IPS-18c (cell line): ENCODE data around the gene ZMYND10.

Experiments
- H3K4me3 ChIP-seq: 2 replicates; pipeline ENCODE4 v1.7.0; 2013; ENCODE audit warnings: low read depth, mild to moderate bottlenecking, low read length, moderate library complexity; ENCODE audit not compliant: insufficient read depth
- H3K9me3 ChIP-seq: one replicate; pipeline ENCODE4 v1.6.1; 2013; ENCODE audit warnings: mild to moderate bottlenecking, low read length, moderate library complexity; ENCODE audit not compliant: control insufficient read depth, insufficient read depth

The ZMYND10 gene

DNA sequence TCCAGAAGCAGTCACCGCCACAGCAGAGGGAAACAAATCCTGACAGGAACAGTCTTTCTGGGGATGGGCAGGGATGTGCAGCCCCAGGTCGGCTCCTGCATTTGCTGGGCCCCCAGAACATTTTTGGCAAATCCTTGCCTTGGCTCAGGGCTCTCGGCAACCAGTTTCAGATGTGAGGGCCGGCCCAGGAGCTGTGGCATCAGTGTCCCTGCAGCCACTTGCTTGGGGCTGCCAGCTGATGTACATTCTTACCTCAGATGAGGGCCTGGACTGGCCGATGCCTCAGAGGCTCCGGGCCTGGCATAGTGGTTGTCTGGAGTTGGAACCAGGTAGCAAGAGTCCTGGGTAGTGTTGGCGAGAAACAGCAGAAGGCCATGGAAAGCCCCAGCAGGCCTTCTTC is 9.3 kb upstream of the ZMYND10 start:
- H3K4me3 ChIP-seq: no peak overlapping the region
- H3K9me3 ChIP-seq: peaks cover 2% of the 10 kb centered on the region

DNA sequence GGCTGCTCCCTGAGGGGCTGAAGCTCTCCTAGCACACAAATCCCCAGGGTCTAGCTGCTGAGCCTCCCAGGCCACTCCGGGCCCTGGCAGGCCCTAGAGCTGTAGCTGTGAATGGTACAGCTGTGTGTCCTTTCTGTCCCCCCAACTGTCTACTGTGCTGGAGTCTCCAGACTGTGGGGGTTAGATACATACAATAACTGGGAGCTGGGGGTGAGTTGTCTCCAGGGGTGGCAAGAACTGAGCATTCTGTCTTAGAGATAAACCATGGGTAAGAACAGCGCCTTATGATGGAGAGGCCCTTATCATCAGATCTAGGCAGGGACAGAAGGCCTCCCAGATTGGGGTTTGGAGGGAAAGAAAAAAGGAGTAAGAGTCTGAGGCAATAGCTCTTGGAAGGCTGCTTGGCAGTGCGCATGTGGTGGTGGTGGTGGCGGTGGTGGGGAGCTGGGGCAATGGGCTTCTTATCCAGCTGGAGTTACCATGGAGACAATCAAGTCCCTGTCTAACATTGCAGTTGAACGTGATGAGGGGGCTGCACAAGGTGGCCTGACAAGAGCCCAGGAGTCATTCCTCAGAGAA is 8.7 kb upstream of the ZMYND10 start:
- peaks cover 2% of the 10 kb centered on the region for H3K9me3 ChIP-seq
- H3K4me3 ChIP-seq: no peak overlapping the region

DNA sequence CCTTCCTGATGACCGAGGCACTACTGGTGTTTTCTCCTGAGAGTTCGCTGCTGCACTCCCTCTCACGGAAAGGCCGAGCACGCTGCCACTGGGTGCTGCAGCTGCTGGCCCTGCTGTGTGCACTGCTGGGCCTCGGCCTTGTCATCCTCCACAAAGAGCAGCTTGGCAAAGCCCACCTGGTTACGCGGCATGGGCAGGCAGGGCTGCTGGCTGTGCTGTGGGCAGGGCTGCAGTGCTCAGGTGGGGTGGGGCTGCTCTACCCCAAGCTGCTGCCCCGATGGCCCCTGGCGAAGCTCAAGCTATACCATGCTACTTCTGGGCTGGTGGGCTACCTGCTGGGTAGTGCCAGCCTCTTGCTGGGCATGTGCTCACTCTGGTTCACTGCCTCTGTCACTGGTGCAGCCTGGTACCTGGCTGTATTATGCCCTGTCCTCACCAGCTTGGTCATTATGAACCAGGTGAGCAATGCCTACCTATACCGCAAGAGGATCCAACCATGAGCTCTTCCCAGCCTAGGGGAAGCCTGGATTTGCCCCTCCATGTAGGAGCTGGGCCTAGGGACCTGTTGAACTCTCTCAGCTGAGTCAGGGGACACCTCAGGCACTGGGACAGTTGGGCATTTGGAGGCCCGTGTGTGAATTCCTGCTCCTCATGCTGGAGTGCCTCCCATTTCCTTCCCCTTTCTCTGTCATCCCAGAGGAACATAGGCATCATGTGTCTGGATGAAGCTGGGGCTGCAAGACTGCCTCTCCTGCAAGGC is 7.9 kb upstream of the ZMYND10 start:
- H3K9me3 ChIP-seq: no peaks in the 10 kb centered on the region
- no peak overlapping the region for H3K4me3 ChIP-seq

DNA sequence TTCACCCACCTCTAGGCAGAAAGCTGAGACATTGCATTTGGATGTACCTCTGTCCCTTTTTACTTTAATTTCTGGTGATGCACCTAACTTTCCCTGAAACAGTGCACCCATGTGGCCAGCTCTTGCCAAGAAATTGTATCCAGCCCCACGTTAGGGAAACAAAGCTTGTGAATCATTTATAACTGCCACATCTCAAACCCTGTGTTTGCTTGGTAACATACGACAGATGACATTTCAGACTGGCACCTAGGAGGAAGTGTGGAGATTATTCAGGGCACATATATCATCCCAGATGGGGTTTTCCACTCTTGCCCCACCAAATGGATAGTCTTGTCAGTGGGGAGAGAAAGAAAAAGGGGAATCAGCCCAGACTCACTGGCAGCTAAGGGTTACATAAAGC is 7.2 kb upstream of the ZMYND10 start:
- Histone ChIP-seq H3K9me3 (no peaks in the 10 kb centered on the region), H3K4me3 (no peak overlapping the region)

DNA sequence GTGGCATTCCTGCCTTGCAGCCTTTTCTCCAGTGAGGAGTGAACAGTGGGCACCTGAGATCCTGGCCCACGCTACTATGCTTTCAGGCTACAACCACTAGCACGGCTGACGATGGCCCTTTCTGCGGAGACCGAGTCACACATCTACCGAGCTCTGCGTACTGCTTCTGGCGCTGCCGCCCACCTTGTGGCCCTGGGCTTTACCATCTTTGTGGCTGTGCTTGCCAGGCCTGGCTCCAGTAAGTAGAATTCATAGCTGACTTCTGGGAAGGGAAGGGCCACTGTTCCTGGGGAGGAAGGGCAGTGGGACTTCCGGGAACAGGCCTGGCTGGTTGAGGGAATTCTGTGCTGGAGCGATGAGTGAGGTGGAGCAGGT is 5.8 kb upstream of the ZMYND10 start:
- H3K4me3 ChIP-seq: peak overlapping the region; percentile 95
- H3K9me3 ChIP-seq: no peaks in the 10 kb centered on the region

DNA sequence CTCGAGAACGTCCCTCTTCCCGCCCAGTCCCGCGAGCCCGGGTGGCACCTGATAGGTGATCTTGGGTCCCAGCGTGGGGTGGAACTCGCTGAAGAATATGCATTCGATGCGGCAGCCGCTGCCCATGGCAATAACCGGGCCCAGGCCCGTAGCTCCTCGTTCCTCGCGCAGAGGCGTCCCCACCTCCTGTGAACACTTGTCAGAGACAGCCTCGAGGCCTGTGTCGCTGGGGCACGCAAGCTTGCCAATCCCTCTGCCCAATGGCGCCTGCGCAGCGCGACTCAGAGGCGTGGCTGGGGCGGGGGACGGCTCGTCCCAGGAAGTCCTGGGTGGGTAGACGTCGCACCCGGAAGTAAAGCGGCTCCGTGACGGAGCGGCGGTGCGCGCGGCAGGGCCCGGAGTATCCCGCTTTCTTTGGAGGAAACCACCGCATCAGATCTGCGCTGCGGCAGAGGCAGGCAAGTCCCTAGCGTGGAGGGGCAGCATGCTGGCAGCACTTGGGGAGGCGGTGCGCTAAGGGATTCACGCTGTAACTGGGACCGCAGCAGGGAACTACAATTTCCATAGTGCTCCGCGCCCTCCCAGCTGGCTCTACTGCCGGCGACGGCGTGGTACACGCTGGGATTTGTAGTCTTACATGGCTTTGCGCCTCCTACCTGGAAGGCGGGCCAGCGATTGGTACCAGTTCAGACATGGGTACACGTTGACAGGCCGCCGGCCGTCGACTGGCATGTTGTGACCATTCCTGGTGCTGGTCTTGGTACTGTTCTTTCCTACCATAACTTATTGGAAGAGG is 5.2 kb upstream of the ZMYND10 start, which contains the start of the genes CYB561D2 and NPRL2:
TSS of gene CYB561D2 (plus strand) at position 336 of the 796 bp plus-strand sequence. CDS start 572 bp downstream, outside the sequence.
TSS of gene NPRL2 (minus strand) at position 249 of the 796 bp plus-strand sequence. CDS start at position 126, 123 bp downstream.
- Histone ChIP-seq H3K4me3 (peak within 1 kb of the TSS; percentile 95), H3K9me3 (no peaks in the 10 kb centered on the region)

DNA sequence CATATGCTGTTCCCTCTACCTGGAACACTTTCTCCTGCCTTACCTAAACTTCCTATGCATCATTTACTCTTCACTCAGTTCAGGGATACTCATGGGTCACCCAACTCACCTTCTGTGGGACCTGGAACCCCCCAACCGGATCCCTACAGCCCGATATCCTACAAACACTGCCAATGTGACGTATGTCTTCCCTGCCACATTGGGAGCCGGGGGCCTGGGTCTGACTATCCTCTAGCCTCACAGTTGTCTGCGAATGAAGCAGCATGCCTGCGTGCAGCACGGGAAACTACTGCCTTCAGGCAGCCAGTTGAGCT is 4.6 kb upstream of the ZMYND10 start:
- Histone ChIP-seq H3K4me3 (peak overlapping the region; percentile 95), H3K9me3 (no peaks in the 10 kb centered on the region)

DNA sequence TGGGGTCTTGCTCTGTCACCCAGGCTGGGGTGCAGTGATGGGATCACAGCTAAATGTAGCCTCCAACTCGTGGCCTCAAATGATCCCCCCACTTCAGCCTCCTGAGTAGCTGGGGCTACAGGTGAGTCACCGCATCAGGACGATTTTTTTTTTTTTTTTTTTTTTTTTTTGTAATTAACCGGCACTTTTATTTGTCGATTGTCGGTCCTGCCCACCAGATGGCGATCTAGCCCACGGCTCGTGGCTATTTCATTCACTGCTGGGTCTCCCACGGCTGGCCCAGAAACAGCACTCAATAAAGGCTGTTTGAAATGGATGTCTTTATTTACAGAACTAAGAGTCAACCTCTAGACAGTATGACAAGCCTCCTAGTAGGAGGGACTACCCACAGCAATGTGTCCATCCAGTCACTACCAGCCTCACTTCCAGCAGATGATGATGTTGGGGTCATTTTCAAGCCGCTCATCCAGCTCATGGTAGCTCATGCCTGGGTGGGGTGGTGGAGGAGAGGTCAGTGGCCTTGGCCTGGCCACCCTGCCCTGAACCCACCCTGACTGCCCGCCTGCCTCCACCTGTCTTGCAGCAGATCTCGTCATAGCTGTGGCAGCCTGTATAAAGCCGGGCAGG is 1.8 kb upstream of the ZMYND10 start:
- no peak overlapping the region for H3K4me3 ChIP-seq
- H3K9me3 ChIP-seq: no peaks in the 10 kb centered on the region

DNA sequence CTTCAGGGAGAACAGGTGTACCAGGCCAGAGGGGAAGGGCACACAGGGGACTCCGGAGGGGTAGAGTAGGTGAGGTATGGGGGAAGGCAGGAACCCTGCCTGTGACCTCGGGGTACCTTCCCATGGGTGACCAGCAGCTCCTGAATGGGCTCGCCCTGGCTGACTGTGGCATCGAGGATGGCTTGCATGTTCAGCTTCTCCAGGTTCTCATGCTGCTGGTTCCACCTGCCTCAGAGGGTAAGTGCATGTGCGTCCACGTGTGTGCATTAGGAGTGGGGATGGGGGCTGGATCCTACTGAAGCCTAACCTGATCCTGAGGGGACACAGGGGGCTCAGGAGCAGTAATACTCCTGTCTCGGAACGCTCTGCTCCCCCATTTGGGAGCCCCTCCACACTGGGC is 524 bp downstream of the ZMYND10 start:
- Histone ChIP-seq H3K4me3 (peak overlapping the region; percentile 38; the same call in 1 of the 2 replicates), H3K9me3 (no peaks in the 10 kb centered on the region)

DNA sequence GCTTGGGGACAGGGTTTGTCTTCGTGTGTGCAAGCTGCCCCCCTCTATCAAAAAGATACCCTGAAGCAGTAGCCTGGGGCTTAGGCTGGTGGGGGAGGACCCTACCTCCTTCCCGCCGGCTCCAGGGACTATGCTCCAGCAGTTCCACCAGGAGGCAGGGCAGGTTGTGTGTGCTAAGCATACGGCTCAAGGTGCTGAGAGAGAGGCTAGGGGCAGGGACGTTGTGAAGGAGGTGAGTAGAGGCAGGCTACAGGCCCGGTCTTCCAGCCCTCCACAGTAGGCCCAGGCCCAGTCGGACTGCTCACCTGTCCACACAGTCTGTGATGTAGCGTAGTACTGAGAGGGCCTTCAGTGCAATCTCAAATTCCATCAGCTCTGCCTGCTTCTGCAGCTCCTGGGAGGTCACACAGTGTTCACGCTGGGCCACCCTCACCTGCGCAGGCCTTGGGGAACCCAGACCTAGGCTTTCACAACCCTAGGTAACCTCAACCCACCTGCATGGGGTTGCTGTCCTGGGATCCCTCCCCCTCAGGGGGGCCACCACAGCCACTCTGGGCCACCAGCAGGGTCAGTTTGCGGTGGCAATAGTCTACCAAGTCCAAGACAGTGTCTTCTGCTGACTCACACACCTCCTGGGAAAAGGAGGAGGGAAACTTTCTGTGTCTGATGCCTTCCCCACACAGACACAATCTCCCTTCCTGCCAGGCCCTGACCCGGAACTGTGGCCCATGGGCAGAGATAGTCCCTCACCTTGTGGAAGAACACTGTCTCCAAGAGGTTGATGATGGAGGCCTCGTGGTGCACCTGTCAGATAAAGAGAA is 2.5 kb downstream of the ZMYND10 start:
- no peak overlapping the region for H3K4me3 ChIP-seq

DNA sequence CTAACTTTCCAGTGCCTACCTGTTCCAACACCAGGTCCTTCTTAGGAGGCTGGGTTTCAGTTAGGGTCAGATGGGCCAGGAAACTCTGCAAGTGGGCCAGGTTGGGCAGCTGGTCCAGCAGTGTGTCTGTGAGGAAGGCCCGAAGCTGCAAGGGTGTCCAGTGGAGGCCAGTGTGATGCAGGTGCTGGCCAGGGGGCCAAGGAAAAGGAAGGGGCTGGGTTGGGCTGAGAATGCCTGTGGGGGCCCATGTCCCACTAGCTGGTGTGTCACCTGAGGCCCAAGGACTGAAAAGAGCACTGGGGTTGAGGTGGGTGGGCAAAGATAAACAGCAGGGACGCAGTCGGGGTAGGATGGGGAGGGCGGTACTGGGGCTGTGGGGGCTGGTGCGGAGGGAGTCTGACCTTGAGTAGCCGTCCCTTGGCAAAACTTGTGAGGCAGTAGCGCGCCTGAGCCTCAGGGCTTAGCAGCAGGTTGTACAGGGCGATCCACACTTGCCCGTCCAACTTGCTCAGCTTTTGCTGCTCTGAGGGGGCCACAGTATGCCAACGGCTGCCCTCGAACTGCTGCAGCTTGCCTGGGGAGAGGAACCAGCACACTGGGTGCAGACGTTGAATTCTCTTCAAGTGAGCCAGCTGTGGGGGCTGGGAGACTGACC is 3.4 kb downstream of the ZMYND10 start:
- Histone ChIP-seq H3K9me3 (no peaks in the 10 kb centered on the region), H3K4me3 (no peak overlapping the region)

More for the DNA sequence above, 2.5 kb downstream of the ZMYND10 start:
- H3K9me3 ChIP-seq: no peaks in the 10 kb centered on the region

DNA sequence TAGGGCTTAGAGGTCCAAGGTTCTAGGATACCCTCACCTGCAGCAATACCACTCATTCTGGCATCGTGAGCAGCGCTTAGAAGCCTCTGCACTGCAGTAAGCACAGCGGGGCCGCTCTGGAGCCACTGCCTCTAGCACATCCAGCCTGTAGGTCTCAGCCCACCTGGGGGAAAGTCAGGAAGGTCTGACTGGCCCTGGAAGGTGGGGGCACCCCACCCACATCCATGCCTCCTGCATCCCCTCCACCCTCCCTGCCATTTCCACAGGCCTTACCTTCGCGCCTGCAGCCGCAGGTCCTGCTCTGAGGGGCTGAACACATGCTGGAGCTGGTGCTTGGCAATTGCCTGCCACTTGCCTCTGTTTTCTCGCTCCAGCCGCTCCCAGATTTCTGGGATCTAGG is 4.0 kb downstream of the ZMYND10 start:
- Histone ChIP-seq H3K9me3 (no peaks in the 10 kb centered on the region), H3K4me3 (peak overlapping the region; percentile 15; the same call in 1 of the 2 replicates)

DNA sequence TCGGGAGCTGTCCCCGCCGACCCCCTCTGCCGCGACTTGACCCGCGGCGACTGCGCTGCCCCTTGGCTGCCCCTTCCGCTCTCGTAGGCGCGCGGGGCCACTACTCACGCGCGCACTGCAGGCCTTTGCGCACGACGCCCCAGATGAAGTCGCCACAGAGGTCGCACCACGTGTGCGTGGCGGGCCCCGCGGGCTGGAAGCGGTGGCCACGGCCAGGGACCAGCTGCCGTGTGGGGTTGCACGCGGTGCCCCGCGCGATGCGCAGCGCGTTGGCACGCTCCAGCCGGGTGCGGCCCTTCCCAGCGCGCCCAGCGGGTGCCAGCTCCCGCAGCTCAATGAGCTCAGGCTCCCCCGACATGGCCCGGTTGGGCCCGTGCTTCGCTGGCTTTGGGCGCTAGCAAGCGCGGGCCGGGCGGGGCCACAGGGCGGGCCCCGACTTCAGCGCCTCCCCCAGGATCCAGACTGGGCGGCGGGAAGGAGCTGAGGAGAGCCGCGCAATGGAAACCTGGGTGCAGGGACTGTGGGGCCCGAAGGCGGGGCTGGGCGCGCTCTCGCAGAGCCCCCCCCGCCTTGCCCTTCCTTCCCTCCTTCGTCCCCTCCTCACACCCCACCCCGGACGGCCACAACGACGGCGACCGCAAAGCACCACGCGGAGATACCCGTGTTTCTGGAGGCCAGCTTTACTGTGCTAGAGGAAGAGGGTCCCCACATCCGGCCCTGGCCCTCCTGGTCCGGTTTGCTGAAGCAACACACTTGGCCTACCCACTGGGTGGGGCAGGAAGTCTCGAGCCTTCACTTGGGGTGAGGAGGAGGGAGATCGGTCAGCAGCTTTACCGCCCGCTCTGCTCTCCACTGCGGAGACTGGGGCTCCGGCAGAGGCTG is 4.8 kb downstream of the ZMYND10 start, which contains the start of gene RASSF1:
TSS of gene RASSF1 (minus strand) at position 389 of the 882 bp plus-strand sequence. CDS start at position 358, 31 bp downstream.
- Histone ChIP-seq H3K4me3 (peak within 1 kb of the TSS; percentile 50), H3K9me3 (no peaks in the 10 kb centered on the region)

DNA sequence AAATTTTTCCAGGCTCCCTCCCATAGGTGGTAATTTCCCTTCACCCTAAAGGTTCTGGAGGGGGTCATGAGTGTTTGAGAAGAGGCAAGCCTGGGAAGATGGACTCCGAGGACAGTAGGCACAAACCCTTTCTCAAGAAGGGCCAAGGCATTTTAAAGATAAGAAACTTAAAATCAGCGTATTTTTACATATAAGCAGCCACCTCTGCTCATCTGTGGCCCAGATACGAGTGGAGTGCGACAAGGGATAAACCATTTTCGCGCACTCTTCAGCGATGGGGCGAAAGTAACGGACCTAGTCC is 5.4 kb downstream of the ZMYND10 start:
- no peaks in the 10 kb centered on the region for H3K9me3 ChIP-seq
- H3K4me3 ChIP-seq: peak overlapping the region; percentile 50

DNA sequence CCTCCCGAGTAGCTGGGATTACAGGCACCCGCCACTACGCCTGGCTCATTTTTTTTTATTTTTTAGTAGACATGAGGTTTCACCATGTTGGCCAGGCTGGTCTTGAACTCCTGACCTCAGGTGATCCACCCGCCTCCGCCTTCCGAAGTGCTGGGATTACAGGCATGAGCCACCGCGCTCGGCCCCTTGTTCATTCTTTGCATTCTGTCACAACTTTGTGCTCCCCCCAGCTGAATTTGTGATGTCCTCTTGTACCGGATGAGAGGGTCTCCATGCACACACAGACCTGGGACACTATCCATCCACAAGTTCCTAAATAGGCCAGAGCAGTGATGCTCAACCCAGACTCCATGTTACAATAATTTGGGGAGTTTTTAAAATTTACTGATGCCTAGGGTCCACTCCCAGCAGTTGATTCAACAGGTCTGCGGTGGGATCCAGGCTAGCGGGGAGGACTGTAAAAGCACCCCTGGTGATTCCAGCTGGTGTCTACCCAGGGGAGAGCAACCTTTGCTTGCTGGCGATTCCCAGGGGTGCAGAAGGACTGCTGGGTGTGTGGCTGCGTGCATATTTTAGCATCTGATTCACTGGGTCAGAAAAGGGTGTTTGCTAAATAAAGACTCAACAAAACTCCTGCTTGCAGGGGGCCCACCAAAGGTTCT is 5.9 kb downstream of the ZMYND10 start:
- Histone ChIP-seq H3K4me3 (peak overlapping the region; percentile 50), H3K9me3 (no peaks in the 10 kb centered on the region)
